Prostate gland (tissue), 2 donors: Measurements from ENCODE around the gene RRP8. TPM values are rescaled to one million over a fixed set of nuclear protein-coding genes. Genes with fewer than 3 reads are reported as not detected.

Source experiments
- DNase-seq: peaks from one replicate; pipeline ENCODE4 v3.0.0-alpha.2; 2019; ENCODE audit warnings: low spot score
- H3K27ac ChIP-seq, 2 donors: fragments of 200-600 bp; sonication (generic); 2 replicates each; pipeline ENCODE4 v1.5.1; 2017 to 2019
- H3K27me3 ChIP-seq: fragments of 200-600 bp; sonication (generic); replicated peaks from 2 replicates; pipeline ENCODE4 v1.5.1; 2019; ENCODE audit not compliant: insufficient read depth
- H3K36me3 ChIP-seq, 2 donors: fragments of 200-600 bp; sonication (generic); 1 replicate in 1 of 2; 2 replicates in 1 of 2; pipeline versions ENCODE4 v1.5.1 to v1.8.1; 2017 to 2019
- H3K4me1 ChIP-seq: fragments of 200-600 bp; sonication (generic); replicated peaks from 2 replicates; pipeline ENCODE4 v1.5.1; 2019
- H3K4me3 ChIP-seq, 2 donors: fragments of 200-600 bp; sonication (generic); 2 replicates each; pipeline ENCODE4 v1.5.1; 2017 to 2019
- H3K9me3 ChIP-seq: fragments of 200-600 bp; sonication (generic); 2 replicates; pipeline ENCODE4 v1.5.1; 2017
- POLR2A ChIP-seq: fragments of 450-650 bp; IDR thresholded peaks from one replicate; pipeline ENCODE4 v1.6.1; 2016; ENCODE audit warnings: antibody characterized with exemption, mild to moderate bottlenecking
- POLR2AphosphoS5 ChIP-seq: sonication (generic); formaldehyde crosslinking; IDR thresholded peaks from one replicate; pipeline ENCODE4 v1.6.1; 2017; ENCODE audit warnings: antibody characterized with exemption
- WGBS: methylation state at CpG from one replicate; pipeline ENCODE4 v1.1.5; 2018; 5-methylcytosine and 5-hydroxymethylcytosine counted together
- intact Hi-C: fragments of 100-400 bp; cut with DNase I; formaldehyde crosslinking; loops from one replicate; pipeline ENCODE4 v1.14.2; 2022
- total RNA-seq, 2 donors: library from RNA; depleted of rRNA; stranded (reverse); fragments of >200 nt; gene quantifications; one replicate each; pipeline ENCODE4 v1.1.0, GENCODE V29; 2016
- TF ChIP-seq, protein P1 (sequence below), 4 experiments: fragments of 200-600 bp in 2 of 4; fragments of 450-650 bp in 2 of 4; sonication (generic) in 2 of 4; IDR thresholded peaks; 1 replicate in 3 of 4; 2 replicates in 1 of 4; pipeline ENCODE4 v1.5.1; 2016 to 2019; ENCODE audit warnings: antibody characterized with exemption in 4 of 4, mild to moderate bottlenecking in 2 of 4, moderate library complexity in 2 of 4

Gene RRP8
- total RNA-seq, 2 donors from 2014 or later, result 16.4 to 16.6 TPM

- TF ChIP-seq, protein P1, sequence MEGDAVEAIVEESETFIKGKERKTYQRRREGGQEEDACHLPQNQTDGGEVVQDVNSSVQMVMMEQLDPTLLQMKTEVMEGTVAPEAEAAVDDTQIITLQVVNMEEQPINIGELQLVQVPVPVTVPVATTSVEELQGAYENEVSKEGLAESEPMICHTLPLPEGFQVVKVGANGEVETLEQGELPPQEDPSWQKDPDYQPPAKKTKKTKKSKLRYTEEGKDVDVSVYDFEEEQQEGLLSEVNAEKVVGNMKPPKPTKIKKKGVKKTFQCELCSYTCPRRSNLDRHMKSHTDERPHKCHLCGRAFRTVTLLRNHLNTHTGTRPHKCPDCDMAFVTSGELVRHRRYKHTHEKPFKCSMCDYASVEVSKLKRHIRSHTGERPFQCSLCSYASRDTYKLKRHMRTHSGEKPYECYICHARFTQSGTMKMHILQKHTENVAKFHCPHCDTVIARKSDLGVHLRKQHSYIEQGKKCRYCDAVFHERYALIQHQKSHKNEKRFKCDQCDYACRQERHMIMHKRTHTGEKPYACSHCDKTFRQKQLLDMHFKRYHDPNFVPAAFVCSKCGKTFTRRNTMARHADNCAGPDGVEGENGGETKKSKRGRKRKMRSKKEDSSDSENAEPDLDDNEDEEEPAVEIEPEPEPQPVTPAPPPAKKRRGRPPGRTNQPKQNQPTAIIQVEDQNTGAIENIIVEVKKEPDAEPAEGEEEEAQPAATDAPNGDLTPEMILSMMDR (IDR thresholded peaks at IDR 0.05), result no peak
- TF ChIP-seq POLR2A, result no peak
- no peak for TF ChIP-seq POLR2AphosphoS5
- WGBS, result 87% methylated on average over 7 of the region's 7 CpGs
- Histone ChIP-seq H3K36me3 (peaks cover 0 to 6% of the 10 kb centered on the region in 2 donors), H3K27me3 (no peaks in the 10 kb centered on the region), H3K4me1 (no peaks in the 10 kb centered on the region), H3K9me3 (no peaks in the 10 kb centered on the region), H3K4me3 (no peak overlapping the region), H3K27ac (no peak overlapping the region)
- DNase-seq, result no peak
- intact Hi-C loops, result no loop called here
These were observed 39.5 kb upstream of the RRP8 start for GRCh38 chr11:6642957-6643356.

GRCh38 chr11:6640985-6641701 is 37.7 kb upstream of the RRP8 start:
- no peaks in the 10 kb centered on the region for H3K9me3 ChIP-seq
- WGBS, result 95% methylated on average over 25 of the region's 26 CpGs
- no peaks in the 10 kb centered on the region for H3K4me1 ChIP-seq

GRCh38 chr11:6640036-6640984 is 36.9 kb upstream of the RRP8 start:
- Histone ChIP-seq H3K27ac (no peak overlapping the region), H3K4me3 (no peak overlapping the region), H3K9me3 (no peaks in the 10 kb centered on the region), H3K36me3 (peaks cover 0 to 6% of the 10 kb centered on the region in 2 donors), H3K27me3 (no peaks in the 10 kb centered on the region), H3K4me1 (no peaks in the 10 kb centered on the region)
- no peak for DNase-seq
- intact Hi-C loops, result no loop called here
- TF ChIP-seq POLR2A, result no peak
- TF ChIP-seq, protein P1 (IDR thresholded peaks at IDR 0.05), result no peak
- TF ChIP-seq POLR2AphosphoS5, result no peak
- 93% methylated on average over 29 of the region's 36 CpGs for WGBS

More at GRCh38 chr11:6640985-6641701, 37.7 kb upstream of the RRP8 start:
- Histone ChIP-seq H3K36me3 (peaks cover 0 to 6% of the 10 kb centered on the region in 2 donors), H3K4me3 (no peak overlapping the region), H3K27ac (no peak overlapping the region), H3K27me3 (no peaks in the 10 kb centered on the region)
- intact Hi-C loops, result no loop called here
- no peak for DNase-seq
- no peak for TF ChIP-seq POLR2A
- TF ChIP-seq POLR2AphosphoS5, result no peak
- TF ChIP-seq, protein P1 (IDR thresholded peaks at IDR 0.05), result no peak

DNA sequence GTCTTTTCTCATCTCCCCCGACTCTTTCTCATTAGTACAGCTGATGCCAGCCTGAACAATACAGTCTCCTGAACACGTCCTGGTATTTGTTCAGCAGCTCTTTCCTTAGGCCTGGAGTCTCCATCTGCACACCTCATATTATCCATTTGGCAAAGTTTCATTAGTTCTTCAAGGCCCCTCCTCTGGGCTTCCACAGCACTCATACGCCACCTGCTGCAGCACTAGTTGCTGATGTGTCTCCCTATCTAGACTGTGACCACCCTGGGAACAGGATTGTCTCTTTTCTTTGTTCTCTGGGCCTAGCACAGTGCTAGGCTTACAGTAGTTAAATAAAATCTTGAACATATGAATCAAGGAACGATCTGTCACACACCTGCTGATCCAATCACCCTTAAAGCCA is 35.0 kb upstream of the RRP8 start:
- DNase-seq, result no peak
- Histone ChIP-seq H3K9me3 (no peaks in the 10 kb centered on the region), H3K27ac (no peak overlapping the region), H3K36me3 (peaks cover 0 to 6% of the 10 kb centered on the region in 2 donors), H3K4me1 (no peaks in the 10 kb centered on the region), H3K4me3 (no peak overlapping the region), H3K27me3 (no peaks in the 10 kb centered on the region)
- intact Hi-C loops, result no loop called here
- 63% methylated on average over 4 of the region's 4 CpGs for WGBS
- TF ChIP-seq, protein P1 (IDR thresholded peaks at IDR 0.05), result no peak
